Left lung (tissue), 10 donors: ENCODE measurements around the gene VPS33A. TPM values are rescaled to one million over a fixed set of nuclear protein-coding genes. Genes with fewer than 3 reads are reported as not detected.

Experiments
- ATAC-seq: fragments of 200-7000 bp; cut with Tn5 transposase; one replicate; pipeline ENCODE4 v1.9.1; 2020; ENCODE audit warnings: moderate library complexity
- DNase-seq, 4 donors: peaks; one replicate each; pipeline ENCODE4 v3.0.0-alpha.2; 2013 to 2020
- H3K27ac ChIP-seq, 2 donors: fragments of 200-600 bp; sonication (generic) in 1 of 2; one replicate each; pipeline versions ENCODE4 v1.5.0 to v1.8.0; 2020 to 2021
- H3K27me3 ChIP-seq, 2 donors: fragments of 200-600 bp; sonication (generic) in 1 of 2; one replicate each; pipeline versions ENCODE4 v1.5.0 to v1.8.0; 2020 to 2021
- H3K36me3 ChIP-seq, 2 donors: fragments of 200-600 bp; sonication (generic) in 1 of 2; one replicate each; pipeline versions ENCODE4 v1.5.0 to v1.8.0; 2020 to 2021
- H3K4me1 ChIP-seq, 2 donors: fragments of 200-600 bp; one replicate each; pipeline ENCODE4 v1.8.0; 2021
- H3K4me3 ChIP-seq, 2 donors: fragments of 200-600 bp; sonication (generic) in 1 of 2; one replicate each; pipeline versions ENCODE4 v1.5.0 to v1.8.0; 2020 to 2021; ENCODE audit warnings: mild to moderate bottlenecking in 1 of 2
- H3K9me3 ChIP-seq, 2 donors: fragments of 200-600 bp; sonication (generic) in 1 of 2; one replicate each; pipeline versions ENCODE4 v1.5.0 to v1.8.0; 2020 to 2021
- CTCF ChIP-seq, 2 donors: fragments of 200-600 bp; sonication (generic) in 1 of 2; IDR thresholded peaks; one replicate each; pipeline versions ENCODE4 v1.5.0 to v1.8.0; 2021; ENCODE audit warnings: antibody characterized with exemption in 2 of 2
- intact Hi-C, 2 donors: fragments of 100-400 bp; cut with DNase I; formaldehyde crosslinking; loops; one replicate each; pipeline versions ENCODE4 v1.11.2 to v1.14.2; 2022
- polyA plus RNA-seq, 6 donors: library from polyadenylated mRNA; unstranded; fragments of 120-200 nt; gene quantifications; one replicate each; pipeline ENCODE4 v1.2.1, GENCODE V29; 2013; ENCODE audit not compliant: insufficient read length in 6 of 6
- total RNA-seq, 2 donors: library from RNA; stranded (reverse); fragmentation: NEBNext Ultra II Directional; extraction: Animal tissue kit (Norgen Biotek cat#: 25700); gene quantifications; one replicate each; pipeline ENCODE4 v1.2.1, GENCODE V29; 2021
- donor health status: DM: no; HTN: yes; CAD: no.
- donor health status: DM: no; HTN: no; CAD: no.

Gene VPS33A
- total and polyA plus RNA-seq, 8 donors, result 13.3 to 21.4 (median 16.7) TPM

- no peak for DNase-seq
- no peak for ATAC-seq
Measured at GRCh38 chr12:122187466-122187865, 78.8 kb downstream of the VPS33A start.

GRCh38 chr12:122185494-122186082 is 80.7 kb downstream of the VPS33A start:
- Histone ChIP-seq H3K4me1 (peaks cover 0 to 12% of the 10 kb centered on the region in 2 donors), H3K4me3 (no peak overlapping the region), H3K9me3 (no peaks in the 10 kb centered on the region), H3K36me3 (no peaks in the 10 kb centered on the region), H3K27ac (no peak overlapping the region), H3K27me3 (peaks cover 0 to 26% of the 10 kb centered on the region in 2 donors)
- intact Hi-C loops, result no loop called here
- no peak for TF ChIP-seq CTCF (IDR thresholded peaks at IDR 0.05)
- no peak for ATAC-seq
- DNase-seq, result no peak

More at GRCh38 chr12:122187466-122187865, 78.8 kb downstream of the VPS33A start:
- no peaks in the 10 kb centered on the region for H3K36me3 ChIP-seq
- no peak overlapping the region for H3K4me3 ChIP-seq
- intact Hi-C loops, result no loop called here
- no peak for TF ChIP-seq CTCF (IDR thresholded peaks at IDR 0.05)
- peaks cover 0 to 12% of the 10 kb centered on the region in 2 donors for H3K4me1 ChIP-seq
- no peaks in the 10 kb centered on the region for H3K9me3 ChIP-seq
- H3K27ac ChIP-seq, result no peak overlapping the region
- H3K27me3 ChIP-seq, result peaks cover 0 to 16% of the 10 kb centered on the region in 2 donors

GRCh38 chr12:122185079-122185478 is 81.2 kb downstream of the VPS33A start:
- H3K36me3 ChIP-seq, result no peaks in the 10 kb centered on the region
- H3K4me3 ChIP-seq, result no peak overlapping the region
- DNase-seq (no peak), ATAC-seq (no peak)
- no peak overlapping the region for H3K27ac ChIP-seq
- peaks cover 0 to 12% of the 10 kb centered on the region in 2 donors for H3K4me1 ChIP-seq
- TF ChIP-seq CTCF (IDR thresholded peaks at IDR 0.05), result no peak
- H3K9me3 ChIP-seq, result no peaks in the 10 kb centered on the region
- intact Hi-C loops, result no loop called here
- peaks cover 0 to 26% of the 10 kb centered on the region in 2 donors for H3K27me3 ChIP-seq

- intact Hi-C loops, result no loop called here
- Histone ChIP-seq H3K4me3 (no peak overlapping the region), H3K27ac (no peak overlapping the region), H3K27me3 (peaks cover 0 to 26% of the 10 kb centered on the region in 2 donors), H3K9me3 (no peaks in the 10 kb centered on the region), H3K4me1 (peaks cover 0 to 12% of the 10 kb centered on the region in 2 donors), H3K36me3 (no peaks in the 10 kb centered on the region)
- no peak for TF ChIP-seq CTCF (IDR thresholded peaks at IDR 0.05)
- DNase-seq (no peak), ATAC-seq (no peak)
Measured at GRCh38 chr12:122184517-122184916, 81.8 kb downstream of the VPS33A start.

- Histone ChIP-seq H3K9me3 (no peaks in the 10 kb centered on the region), H3K27ac (no peak overlapping the region), H3K4me3 (peak overlapping the region; percentile 41 to 43), H3K27me3 (peaks cover 0 to 26% of the 10 kb centered on the region in 2 donors), H3K36me3 (no peaks in the 10 kb centered on the region), H3K4me1 (peaks cover 0 to 12% of the 10 kb centered on the region in 2 donors)
- peak; percentile 9 for ATAC-seq
- intact Hi-C loops, result no loop called here
- no peak for DNase-seq
- TF ChIP-seq CTCF (IDR thresholded peaks at IDR 0.05), result no peak
Measured at GRCh38 chr12:122183588-122183940, 82.7 kb downstream of the VPS33A start.
